Measurements from ENCODE around the gene ELL2.

The ELL2 gene

GRCh38 chr5:95953021-95953702 lies 8.5 kb downstream of the ELL2 start:
- no peak for DNase-seq

- DNase-seq, result no peak
Observed at GRCh38 chr5:95951916-95952315, 9.7 kb downstream of the ELL2 start.

GRCh38 chr5:95949810-95950209 lies 11.8 kb downstream of the ELL2 start:
- DNase-seq, result no peak

GRCh38 chr5:95948631-95949030 lies 13.0 kb downstream of the ELL2 start:
- DNase-seq, result no peak

GRCh38 chr5:95946451-95946850 lies 15.2 kb downstream of the ELL2 start:
- DNase-seq, result no peak

- no peak for DNase-seq
Observed at GRCh38 chr5:95942968-95943367, 18.7 kb downstream of the ELL2 start.

GRCh38 chr5:95942414-95942813 lies 19.2 kb downstream of the ELL2 start:
- DNase-seq, result no peak

GRCh38 chr5:95941756-95942155 lies 19.9 kb downstream of the ELL2 start:
- no peak for DNase-seq

- no peak for DNase-seq
Observed at GRCh38 chr5:95940758-95941682, 20.6 kb downstream of the ELL2 start.

- no peak for DNase-seq
Observed at GRCh38 chr5:95939465-95939864, 22.2 kb downstream of the ELL2 start.

GRCh38 chr5:95938766-95939165 lies 22.9 kb downstream of the ELL2 start:
- no peak for DNase-seq

GRCh38 chr5:95938347-95938746 lies 23.3 kb downstream of the ELL2 start:
- DNase-seq, result no peak

- DNase-seq, result no peak
Observed at GRCh38 chr5:95937607-95938152, 24.0 kb downstream of the ELL2 start.

GRCh38 chr5:95936812-95937397 lies 24.7 kb downstream of the ELL2 start:
- no peak for DNase-seq

GRCh38 chr5:95935553-95936100 lies 26.0 kb downstream of the ELL2 start:
- no peak for DNase-seq

GRCh38 chr5:95934207-95934804 lies 27.3 kb downstream of the ELL2 start:
- no peak for DNase-seq

- no peak for DNase-seq
Observed at GRCh38 chr5:95932941-95933340, 28.7 kb downstream of the ELL2 start.

- DNase-seq, result no peak
Observed at GRCh38 chr5:95931079-95931833, 30.4 kb downstream of the ELL2 start.

GRCh38 chr5:95930141-95930930 lies 31.3 kb downstream of the ELL2 start:
- no peak for DNase-seq

GRCh38 chr5:95928724-95929253 lies 32.9 kb downstream of the ELL2 start:
- DNase-seq, result no peak
